ENCODE measurements around the gene KLHL22.

GRCh38 chr22:20421507-20421874 is 74.1 kb downstream of the KLHL22 start:
- TF ChIP-seq CTCF (IDR thresholded peaks at IDR 0.05; ENCODE audit: low read depth, low read length, missing input control) = no peak
- TF ChIP-seq, protein P1, sequence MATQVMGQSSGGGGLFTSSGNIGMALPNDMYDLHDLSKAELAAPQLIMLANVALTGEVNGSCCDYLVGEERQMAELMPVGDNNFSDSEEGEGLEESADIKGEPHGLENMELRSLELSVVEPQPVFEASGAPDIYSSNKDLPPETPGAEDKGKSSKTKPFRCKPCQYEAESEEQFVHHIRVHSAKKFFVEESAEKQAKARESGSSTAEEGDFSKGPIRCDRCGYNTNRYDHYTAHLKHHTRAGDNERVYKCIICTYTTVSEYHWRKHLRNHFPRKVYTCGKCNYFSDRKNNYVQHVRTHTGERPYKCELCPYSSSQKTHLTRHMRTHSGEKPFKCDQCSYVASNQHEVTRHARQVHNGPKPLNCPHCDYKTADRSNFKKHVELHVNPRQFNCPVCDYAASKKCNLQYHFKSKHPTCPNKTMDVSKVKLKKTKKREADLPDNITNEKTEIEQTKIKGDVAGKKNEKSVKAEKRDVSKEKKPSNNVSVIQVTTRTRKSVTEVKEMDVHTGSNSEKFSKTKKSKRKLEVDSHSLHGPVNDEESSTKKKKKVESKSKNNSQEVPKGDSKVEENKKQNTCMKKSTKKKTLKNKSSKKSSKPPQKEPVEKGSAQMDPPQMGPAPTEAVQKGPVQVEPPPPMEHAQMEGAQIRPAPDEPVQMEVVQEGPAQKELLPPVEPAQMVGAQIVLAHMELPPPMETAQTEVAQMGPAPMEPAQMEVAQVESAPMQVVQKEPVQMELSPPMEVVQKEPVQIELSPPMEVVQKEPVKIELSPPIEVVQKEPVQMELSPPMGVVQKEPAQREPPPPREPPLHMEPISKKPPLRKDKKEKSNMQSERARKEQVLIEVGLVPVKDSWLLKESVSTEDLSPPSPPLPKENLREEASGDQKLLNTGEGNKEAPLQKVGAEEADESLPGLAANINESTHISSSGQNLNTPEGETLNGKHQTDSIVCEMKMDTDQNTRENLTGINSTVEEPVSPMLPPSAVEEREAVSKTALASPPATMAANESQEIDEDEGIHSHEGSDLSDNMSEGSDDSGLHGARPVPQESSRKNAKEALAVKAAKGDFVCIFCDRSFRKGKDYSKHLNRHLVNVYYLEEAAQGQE (IDR thresholded peaks at IDR 0.05) = no peak
- TF ChIP-seq ZBTB33 (IDR thresholded peaks at IDR 0.05) = no peak
- TF ChIP-seq HNF4G (IDR thresholded peaks at IDR 0.05) = no peak
- TF ChIP-seq GABPA (IDR thresholded peaks at IDR 0.05 in 1 of 2, conservative IDR thresholded peaks at IDR 0.05 in 1 of 2) = no peak
- TF ChIP-seq, protein P2, sequence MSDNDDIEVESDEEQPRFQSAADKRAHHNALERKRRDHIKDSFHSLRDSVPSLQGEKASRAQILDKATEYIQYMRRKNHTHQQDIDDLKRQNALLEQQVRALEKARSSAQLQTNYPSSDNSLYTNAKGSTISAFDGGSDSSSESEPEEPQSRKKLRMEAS (IDR thresholded peaks at IDR 0.05) = no peak
- no peak for TF ChIP-seq JUND (IDR thresholded peaks at IDR 0.05)
- no peak for TF ChIP-seq ATF3 (IDR thresholded peaks at IDR 0.05)

All from liver (tissue), 3 donors.